Measurements from ENCODE around the gene POLR3B.
"Not testable (repeated sequence)": the region's sequence is repeated elsewhere in the genome, so short reads cannot be mapped to it uniquely, and the experiment has no call there.

The POLR3B gene

GRCh38 chr12:106417926-106418910 lies 60.7 kb downstream of the POLR3B start:
- DNase-seq, result no peak

GRCh38 chr12:106418970-106419369 lies 61.4 kb downstream of the POLR3B start:
- no peak for DNase-seq

- no peak for DNase-seq
Observed at GRCh38 chr12:106423291-106423690, 65.7 kb downstream of the POLR3B start.

- no peak for DNase-seq
Observed at GRCh38 chr12:106425061-106425702, 67.6 kb downstream of the POLR3B start.

GRCh38 chr12:106427917-106428316 lies 70.4 kb downstream of the POLR3B start:
- DNase-seq, result no peak

GRCh38 chr12:106428384-106428783 lies 70.8 kb downstream of the POLR3B start:
- no peak for DNase-seq

GRCh38 chr12:106429043-106429552 lies 71.5 kb downstream of the POLR3B start:
- no peak for DNase-seq

GRCh38 chr12:106429636-106430035 lies 72.1 kb downstream of the POLR3B start:
- no peak for DNase-seq

GRCh38 chr12:106431839-106432411 lies 74.4 kb downstream of the POLR3B start:
- DNase-seq, result no peak

- DNase-seq, result no peak
Observed at GRCh38 chr12:106433055-106433454, 75.5 kb downstream of the POLR3B start.

- DNase-seq, result no peak
Observed at GRCh38 chr12:106434526-106434925, 77.0 kb downstream of the POLR3B start.

GRCh38 chr12:106436164-106436563 lies 78.6 kb downstream of the POLR3B start:
- DNase-seq, result no peak

- DNase-seq, result no peak
Observed at GRCh38 chr12:106442575-106442974, 85.0 kb downstream of the POLR3B start.

GRCh38 chr12:106445053-106445452 lies 87.5 kb downstream of the POLR3B start:
- DNase-seq, result no peak

GRCh38 chr12:106445959-106446358 lies 88.4 kb downstream of the POLR3B start:
- no peak for DNase-seq

- no peak for DNase-seq
Observed at GRCh38 chr12:106446419-106447092, 89.0 kb downstream of the POLR3B start.

GRCh38 chr12:106452309-106452708 lies 94.8 kb downstream of the POLR3B start:
- DNase-seq, result no peak

- DNase-seq, result no peak
Observed at GRCh38 chr12:106455111-106455510, 97.6 kb downstream of the POLR3B start.

- no peak for DNase-seq
Observed at GRCh38 chr12:106459124-106459523, 101.6 kb downstream of the POLR3B start.

- DNase-seq, result no peak
Observed at GRCh38 chr12:106459534-106459933, 102.0 kb downstream of the POLR3B start.

- DNase-seq, result no peak
Observed at GRCh38 chr12:106461730-106462129, 104.2 kb downstream of the POLR3B start.

- DNase-seq, result not testable (repeated sequence)
Observed at GRCh38 chr12:106465605-106466004, 108.1 kb downstream of the POLR3B start.

- not testable (repeated sequence) for DNase-seq
Observed at GRCh38 chr12:106475662-106476061, 118.1 kb downstream of the POLR3B start.

Measured in activated naive CD4-positive, alpha-beta T cell (primary cell).